SK-N-SH (cell line): ENCODE measurements around the gene AGT. TPM values are rescaled to one million over a fixed set of nuclear protein-coding genes. Genes with fewer than 3 reads are reported as not detected.

Source experiments
- CTCF ChIA-PET: fragments of 300-600, 350-600 bp; formaldehyde crosslinking; extraction: SDS; loops from one replicate; lab custom pipeline; 2021; lab: Yijun Ruan, JAX
- POLR2A ChIA-PET: fragments of 350-600 bp; sonication (Branson Sonifier 250); formaldehyde crosslinking; extraction: SDS; loops from one replicate; lab custom pipeline; 2020; ENCODE audit warnings: antibody characterized with exemption, inconsistent platforms; lab: Yijun Ruan, JAX
- DNase-seq: peaks from one replicate; pipeline ENCODE4 v3.0.0; 2012
- H2AFZ ChIP-seq: fragments of 200-600 bp; sonication (generic); 2 replicates; pipeline ENCODE4 v1.8.1; 2016; ENCODE audit warnings: antibody characterized with exemption, mild to moderate bottlenecking, low read depth
- H3F3A ChIP-seq: fragments of 200-600 bp; sonication (generic); replicated peaks from 2 replicates; pipeline ENCODE3; 2016; ENCODE audit warnings: antibody characterized with exemption, mild to moderate bottlenecking; ENCODE audit not compliant: insufficient read depth
- H3K27ac ChIP-seq, 2 experiments: fragments of 200-500 bp in 1 of 2; fragments of 200-600 bp in 1 of 2; sonication (Bioruptor generic) in 1 of 2; sonication (generic), shearing (Covaris generic) in 1 of 2; 2 replicates each; pipeline versions ENCODE4 v1.5.1 to v1.6.1; 2014 to 2016; ENCODE audit warnings: low read depth in 2 of 2, inconsistent platforms in 1 of 2, low read length in 1 of 2, mild to moderate bottlenecking in 1 of 2, mixed read lengths in 1 of 2
- H3K27me3 ChIP-seq: fragments of 200-600 bp; sonication (generic), shearing (Covaris generic); 2 replicates; pipeline ENCODE4 v1.6.1; 2016; ENCODE audit warnings: mixed run types; ENCODE audit not compliant: insufficient read depth
- H3K36me3 ChIP-seq, 2 experiments: fragments of 200-500 bp in 1 of 2; fragments of 200-600 bp in 1 of 2; sonication (Bioruptor generic) in 1 of 2; sonication (generic) in 1 of 2; replicated peaks in 1 of 2; 2 replicates each; pipeline versions ENCODE3 to v1.5.1; 2014 to 2016; ENCODE audit warnings: low read length in 1 of 2, mild to moderate bottlenecking in 1 of 2; ENCODE audit not compliant: insufficient read depth in 2 of 2, control insufficient read depth in 1 of 2
- H3K4me1 ChIP-seq, 2 experiments: fragments of 200-500 bp in 1 of 2; fragments of 200-600 bp in 1 of 2; sonication (Bioruptor generic) in 1 of 2; sonication (generic), shearing (Covaris generic) in 1 of 2; 2 replicates each; pipeline versions ENCODE4 v1.5.1 to v1.6.1; 2014 to 2016; ENCODE audit warnings: low read depth in 1 of 2, low read length in 1 of 2, mixed run types in 1 of 2; ENCODE audit not compliant: insufficient read depth in 2 of 2, control insufficient read depth in 1 of 2
- H3K4me2 ChIP-seq: fragments of 200-600 bp; sonication (generic), shearing (Covaris generic); 2 replicates; pipeline ENCODE4 v1.6.1; 2017; ENCODE audit warnings: mixed run types
- H3K4me3 ChIP-seq, 2 experiments: fragments of 200-500 bp in 1 of 2; fragments of 200-600 bp in 1 of 2; sonication (Bioruptor generic) in 1 of 2; sonication (generic), shearing (Covaris generic) in 1 of 2; 2 replicates each; pipeline versions ENCODE4 v1.5.1 to v1.8.1; 2014 to 2016; ENCODE audit warnings: low read depth in 2 of 2, inconsistent platforms in 1 of 2, low read length in 1 of 2, mild to moderate bottlenecking in 1 of 2, mixed read lengths in 1 of 2, moderate library complexity in 1 of 2
- H3K79me2 ChIP-seq: fragments of 200-600 bp; sonication (generic); 2 replicates; pipeline ENCODE4 v1.8.1; 2017; ENCODE audit warnings: mild to moderate bottlenecking; ENCODE audit not compliant: insufficient read depth
- H3K9ac ChIP-seq: fragments of 200-600 bp; sonication (generic); 2 replicates; pipeline ENCODE4 v1.6.1; 2017; ENCODE audit warnings: mixed run types
- H3K9me2 ChIP-seq: fragments of 200-600 bp; sonication (generic); 2 replicates; pipeline ENCODE4 v1.6.1; 2017; ENCODE audit warnings: mixed run types
- H3K9me3 ChIP-seq: fragments of 200-600 bp; sonication (generic); 2 replicates; pipeline ENCODE4 v1.6.1; 2017; ENCODE audit warnings: mixed run types, mild to moderate bottlenecking, moderate library complexity
- H4K20me1 ChIP-seq: fragments of 200-600 bp; sonication (generic); 2 replicates; pipeline ENCODE4 v1.6.1; 2017; ENCODE audit warnings: mild to moderate bottlenecking, mixed run types; ENCODE audit not compliant: insufficient read depth
- CHD2 ChIP-seq: fragments of 150-350 bp; IDR thresholded peaks from 2 replicates; pipeline ENCODE4 v1.6.1; 2018; ENCODE audit warnings: low read length; ENCODE audit not compliant: partially characterized antibody
- CTCF ChIP-seq: fragments of 200-600 bp; sonication (generic); IDR thresholded peaks from 2 replicates; pipeline ENCODE4 v1.6.1; 2017; ENCODE audit warnings: antibody characterized with exemption, mild to moderate bottlenecking, moderate library complexity
- EP300 ChIP-seq, 2 experiments: IDR thresholded peaks; 2 replicates each; pipeline versions ENCODE4 v1.4.0 to v1.6.1; 2012; ENCODE audit warnings: borderline replicate concordance in 1 of 2, low read depth in 1 of 2, low read length in 1 of 2
- EZH2phosphoT487 ChIP-seq: fragments of 200-600 bp; sonication (generic); IDR thresholded peaks from 2 replicates; pipeline ENCODE4 v1.6.1; 2017; ENCODE audit warnings: low read depth, mixed run types, mild to moderate bottlenecking, antibody characterized with exemption, moderate library complexity, borderline replicate concordance
- FOSL2 ChIP-seq: IDR thresholded peaks from 2 replicates; pipeline ENCODE4 v1.4.0; 2012; ENCODE audit warnings: low read depth, mild to moderate bottlenecking, moderate library complexity, borderline replicate concordance
- FOXJ3 ChIP-seq: sonication (generic); formaldehyde crosslinking; IDR thresholded peaks from 2 replicates; pipeline ENCODE4 v1.5.1; 2020; ENCODE audit warnings: mild to moderate bottlenecking, missing genetic modification reagents
- GABPA ChIP-seq: IDR thresholded peaks from 2 replicates; pipeline ENCODE4 v1.4.0; 2012; ENCODE audit warnings: low read depth, mild to moderate bottlenecking
- GATA2 ChIP-seq: sonication (generic); formaldehyde crosslinking; IDR thresholded peaks from 2 replicates; pipeline ENCODE4 v1.5.0; 2020; ENCODE audit warnings: mild to moderate bottlenecking, missing genetic modification reagents
- JUND ChIP-seq: IDR thresholded peaks from 2 replicates; pipeline ENCODE4 v1.4.0; 2012
- MAX ChIP-seq: IDR thresholded peaks from 2 replicates; pipeline ENCODE4 v1.4.0; 2012; ENCODE audit warnings: low read depth
- MEF2A ChIP-seq: IDR thresholded peaks from 2 replicates; pipeline ENCODE4 v1.4.0; 2012; ENCODE audit warnings: low read depth, borderline replicate concordance
- MXI1 ChIP-seq: IDR thresholded peaks from 2 replicates; pipeline ENCODE4 v1.6.1; 2012; ENCODE audit warnings: mild to moderate bottlenecking, low read depth, low read length, improper control_type of control experiment
- NFIC ChIP-seq: IDR thresholded peaks from 2 replicates; pipeline ENCODE4 v1.4.0; 2012; ENCODE audit warnings: borderline replicate concordance
- PBX3 ChIP-seq: IDR thresholded peaks from 2 replicates; pipeline ENCODE4; 2012
- POLR2AphosphoS5 ChIP-seq: IDR thresholded peaks from 2 replicates; pipeline ENCODE4 v1.6.1; 2012; ENCODE audit warnings: low read depth, low read length
- RAD21 ChIP-seq: IDR thresholded peaks from 2 replicates; pipeline ENCODE4 v1.6.1; 2012; ENCODE audit warnings: mild to moderate bottlenecking, low read length
- RCOR1 ChIP-seq: fragments of 150-350 bp; IDR thresholded peaks from 2 replicates; pipeline ENCODE4 v1.6.1; 2017; ENCODE audit warnings: antibody characterized with exemption, low read length
- RXRA ChIP-seq: IDR thresholded peaks from 2 replicates; pipeline ENCODE4 v1.4.0; 2012; ENCODE audit warnings: low read depth, mild to moderate bottlenecking, borderline replicate concordance
- SIN3A ChIP-seq: IDR thresholded peaks from 2 replicates; pipeline ENCODE4 v1.6.1; 2012; ENCODE audit warnings: low read depth, mild to moderate bottlenecking, low read length, moderate library complexity, borderline replicate concordance
- TAF1 ChIP-seq: IDR thresholded peaks from 2 replicates; pipeline ENCODE4 v1.6.1; 2012; ENCODE audit warnings: low read depth, mild to moderate bottlenecking, low read length, moderate library complexity, borderline replicate concordance
- TCF12 ChIP-seq: IDR thresholded peaks from 2 replicates; pipeline ENCODE4 v1.4.0; 2012
- YY1 ChIP-seq: IDR thresholded peaks from 2 replicates; pipeline ENCODE4 v1.4.0; 2012; ENCODE audit warnings: low read depth, mild to moderate bottlenecking
- WGBS: methylation state at CpG from one replicate; pipeline ENCODE4 v1.1.6; 2017; ENCODE audit warnings: low lambda C conversion rate; 5-methylcytosine and 5-hydroxymethylcytosine counted together
- polyA plus RNA-seq, 3 experiments: library from polyadenylated mRNA; depleted of rRNA; stranded (reverse); fragments of >200 nt; gene quantifications; 2 replicates each; pipeline ENCODE4 v1.2.3, GENCODE V29; 2012
- TF ChIP-seq, protein P1 (sequence below): IDR thresholded peaks from 2 replicates; pipeline ENCODE4 v1.4.0; 2012; ENCODE audit warnings: low read depth, borderline replicate concordance
- TF ChIP-seq, protein P2 (sequence below): fragments of 150-350 bp; IDR thresholded peaks from 2 replicates; pipeline ENCODE4 v1.6.1; 2016; ENCODE audit warnings: mild to moderate bottlenecking, low read depth, low read length
- TF ChIP-seq, protein P3 (sequence below): IDR thresholded peaks from 2 replicates; pipeline ENCODE4 v1.6.1; 2012; ENCODE audit warnings: mild to moderate bottlenecking, low read depth, low read length, moderate library complexity

Gene AGT
- polyA plus RNA-seq, 1 of the 3 experiments (the other 2 are of a cell fraction): 0.39 TPM

GRCh38 chr1:230681599-230681998, 32.3 kb downstream of the AGT start:
- Histone ChIP-seq H3K9ac (no peak overlapping the region), H3K9me2 (no peaks in the 10 kb centered on the region), H3K79me2 (no peaks in the 10 kb centered on the region), H3K27me3 (no peaks in the 10 kb centered on the region), H3K9me3 (no peaks in the 10 kb centered on the region), H3K4me2 (no peak overlapping the region), H2AFZ (no peak overlapping the region), H3K27ac (peak overlapping the region; percentile 42 to 77; a peak in 3 of 4 replicates), H3F3A (peaks cover 10% of the 10 kb centered on the region), H3K36me3 (peaks cover 58 to 91% of the 10 kb centered on the region in 2 experiments), H4K20me1 (peaks cover 4% of the 10 kb centered on the region; the same call in 1 of the 2 replicates), H3K4me1 (peaks cover 17 to 27% of the 10 kb centered on the region in 2 experiments), H3K4me3 (no peak overlapping the region)
- WGBS: 11% methylated on average over 2 of the region's 2 CpGs
- ChIA-PET CTCF (no interaction called here), POLR2A (no interaction called here)
- DNase-seq: no peak
- TF ChIP-seq EZH2phosphoT487 (no peak), NFIC (peak; percentile 93), MEF2A (no peak), TAF1 (no peak), YY1 (no peak), SIN3A (no peak), CHD2 (no peak), TCF12 (peak; percentile 63), RAD21 (no peak), FOSL2 (peak; percentile 69), PBX3 (peak; percentile 51), POLR2AphosphoS5 (peak; percentile 28; the same call in 1 of the 2 replicates), RCOR1 (no peak), RXRA (0 out of 2 replicates have a peak, but pooled peaks have one; percentile 18), FOXJ3 (CRISPR knock-in tag) (no peak), EP300 (IDR thresholded peaks at IDR 0.05; ENCODE audit: borderline replicate concordance in 1 of 2, low read depth in 1 of 2, low read length in 1 of 2) (0 out of 4 replicates have a peak, but pooled peaks of 1 of the 2 experiments have one; percentile 20), JUND (peak; percentile 49), MXI1 (0 out of 2 replicates have a peak, but pooled peaks have one; percentile 14), CTCF (no peak), MAX (peak; percentile 50; the same call in 1 of the 2 replicates), GATA2 (no peak), GABPA (no peak)
- TF ChIP-seq, protein P1, sequence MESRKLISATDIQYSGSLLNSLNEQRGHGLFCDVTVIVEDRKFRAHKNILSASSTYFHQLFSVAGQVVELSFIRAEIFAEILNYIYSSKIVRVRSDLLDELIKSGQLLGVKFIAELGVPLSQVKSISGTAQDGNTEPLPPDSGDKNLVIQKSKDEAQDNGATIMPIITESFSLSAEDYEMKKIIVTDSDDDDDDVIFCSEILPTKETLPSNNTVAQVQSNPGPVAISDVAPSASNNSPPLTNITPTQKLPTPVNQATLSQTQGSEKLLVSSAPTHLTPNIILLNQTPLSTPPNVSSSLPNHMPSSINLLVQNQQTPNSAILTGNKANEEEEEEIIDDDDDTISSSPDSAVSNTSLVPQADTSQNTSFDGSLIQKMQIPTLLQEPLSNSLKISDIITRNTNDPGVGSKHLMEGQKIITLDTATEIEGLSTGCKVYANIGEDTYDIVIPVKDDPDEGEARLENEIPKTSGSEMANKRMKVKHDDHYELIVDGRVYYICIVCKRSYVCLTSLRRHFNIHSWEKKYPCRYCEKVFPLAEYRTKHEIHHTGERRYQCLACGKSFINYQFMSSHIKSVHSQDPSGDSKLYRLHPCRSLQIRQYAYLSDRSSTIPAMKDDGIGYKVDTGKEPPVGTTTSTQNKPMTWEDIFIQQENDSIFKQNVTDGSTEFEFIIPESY: no peak
- TF ChIP-seq, protein P2, sequence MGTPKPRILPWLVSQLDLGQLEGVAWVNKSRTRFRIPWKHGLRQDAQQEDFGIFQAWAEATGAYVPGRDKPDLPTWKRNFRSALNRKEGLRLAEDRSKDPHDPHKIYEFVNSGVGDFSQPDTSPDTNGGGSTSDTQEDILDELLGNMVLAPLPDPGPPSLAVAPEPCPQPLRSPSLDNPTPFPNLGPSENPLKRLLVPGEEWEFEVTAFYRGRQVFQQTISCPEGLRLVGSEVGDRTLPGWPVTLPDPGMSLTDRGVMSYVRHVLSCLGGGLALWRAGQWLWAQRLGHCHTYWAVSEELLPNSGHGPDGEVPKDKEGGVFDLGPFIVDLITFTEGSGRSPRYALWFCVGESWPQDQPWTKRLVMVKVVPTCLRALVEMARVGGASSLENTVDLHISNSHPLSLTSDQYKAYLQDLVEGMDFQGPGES: no peak
- TF ChIP-seq, protein P3, sequence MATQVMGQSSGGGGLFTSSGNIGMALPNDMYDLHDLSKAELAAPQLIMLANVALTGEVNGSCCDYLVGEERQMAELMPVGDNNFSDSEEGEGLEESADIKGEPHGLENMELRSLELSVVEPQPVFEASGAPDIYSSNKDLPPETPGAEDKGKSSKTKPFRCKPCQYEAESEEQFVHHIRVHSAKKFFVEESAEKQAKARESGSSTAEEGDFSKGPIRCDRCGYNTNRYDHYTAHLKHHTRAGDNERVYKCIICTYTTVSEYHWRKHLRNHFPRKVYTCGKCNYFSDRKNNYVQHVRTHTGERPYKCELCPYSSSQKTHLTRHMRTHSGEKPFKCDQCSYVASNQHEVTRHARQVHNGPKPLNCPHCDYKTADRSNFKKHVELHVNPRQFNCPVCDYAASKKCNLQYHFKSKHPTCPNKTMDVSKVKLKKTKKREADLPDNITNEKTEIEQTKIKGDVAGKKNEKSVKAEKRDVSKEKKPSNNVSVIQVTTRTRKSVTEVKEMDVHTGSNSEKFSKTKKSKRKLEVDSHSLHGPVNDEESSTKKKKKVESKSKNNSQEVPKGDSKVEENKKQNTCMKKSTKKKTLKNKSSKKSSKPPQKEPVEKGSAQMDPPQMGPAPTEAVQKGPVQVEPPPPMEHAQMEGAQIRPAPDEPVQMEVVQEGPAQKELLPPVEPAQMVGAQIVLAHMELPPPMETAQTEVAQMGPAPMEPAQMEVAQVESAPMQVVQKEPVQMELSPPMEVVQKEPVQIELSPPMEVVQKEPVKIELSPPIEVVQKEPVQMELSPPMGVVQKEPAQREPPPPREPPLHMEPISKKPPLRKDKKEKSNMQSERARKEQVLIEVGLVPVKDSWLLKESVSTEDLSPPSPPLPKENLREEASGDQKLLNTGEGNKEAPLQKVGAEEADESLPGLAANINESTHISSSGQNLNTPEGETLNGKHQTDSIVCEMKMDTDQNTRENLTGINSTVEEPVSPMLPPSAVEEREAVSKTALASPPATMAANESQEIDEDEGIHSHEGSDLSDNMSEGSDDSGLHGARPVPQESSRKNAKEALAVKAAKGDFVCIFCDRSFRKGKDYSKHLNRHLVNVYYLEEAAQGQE: no peak
